ENCODE measurements around the gene ISM2.

Gene ISM2

GRCh38 chr14:77439861-77440260 lies 58.8 kb downstream of the ISM2 start:
- no peaks in the 10 kb centered on the region for H3K9me3 ChIP-seq (ENCODE audit: insufficient read depth, low read length, severe bottlenecking)
- H3K36me3 ChIP-seq (ENCODE audit: insufficient read depth, low read length), result peaks cover 64% of the 10 kb centered on the region
- no peak overlapping the region for H3K27ac ChIP-seq (ENCODE audit: low read length)
- no peaks in the 10 kb centered on the region for H3K79me2 ChIP-seq (ENCODE audit: insufficient read depth, low read length)
- H3K4me1 ChIP-seq (ENCODE audit: insufficient read depth, low read length), result no peaks in the 10 kb centered on the region
- no peak overlapping the region for H3K4me3 ChIP-seq (ENCODE audit: low read depth in 1 of 2, low read length in 2 of 2)
- DNase-seq (no peak), ATAC-seq (ENCODE audit: insufficient read depth, low read depth) (no peak)
- TF ChIP-seq CTCF (IDR thresholded peaks at IDR 0.05; ENCODE audit: borderline replicate concordance, extremely low read depth, low read length, poor library complexity, severe bottlenecking) (no peak), EZH2 (IDR thresholded peaks at IDR 0.05; ENCODE audit: borderline replicate concordance, low read depth, low read length, severe bottlenecking) (no peak)
- no peak overlapping the region for H3K4me2 ChIP-seq (ENCODE audit: insufficient read depth, low read length)
- H3K27me3 ChIP-seq (ENCODE audit: insufficient read depth, low read length, poor library complexity), result no peaks in the 10 kb centered on the region
- H4K20me1 ChIP-seq (ENCODE audit: insufficient read depth, low read length), result no peaks in the 10 kb centered on the region
- H3K9ac ChIP-seq (ENCODE audit: low read depth, low read length), result no peak overlapping the region
- no peak overlapping the region for H2AFZ ChIP-seq (ENCODE audit: low read depth, low read length)

- ATAC-seq (ENCODE audit: insufficient read depth, low read depth), result no peak
- Histone ChIP-seq H2AFZ (ENCODE audit: low read depth, low read length) (no peak overlapping the region), H3K4me2 (ENCODE audit: insufficient read depth, low read length) (no peak overlapping the region), H3K27me3 (ENCODE audit: insufficient read depth, low read length, poor library complexity) (no peaks in the 10 kb centered on the region), H3K9ac (ENCODE audit: low read depth, low read length) (no peak overlapping the region), H3K79me2 (ENCODE audit: insufficient read depth, low read length) (no peaks in the 10 kb centered on the region), H4K20me1 (ENCODE audit: insufficient read depth, low read length) (no peaks in the 10 kb centered on the region), H3K4me1 (ENCODE audit: insufficient read depth, low read length) (no peaks in the 10 kb centered on the region), H3K27ac (ENCODE audit: low read length) (no peak overlapping the region), H3K4me3 (ENCODE audit: low read depth in 1 of 2, low read length in 2 of 2) (no peak overlapping the region), H3K9me3 (ENCODE audit: insufficient read depth, low read length, severe bottlenecking) (no peaks in the 10 kb centered on the region), H3K36me3 (ENCODE audit: insufficient read depth, low read length) (peaks cover 63% of the 10 kb centered on the region)
- TF ChIP-seq EZH2 (IDR thresholded peaks at IDR 0.05; ENCODE audit: borderline replicate concordance, low read depth, low read length, severe bottlenecking) (no peak), CTCF (IDR thresholded peaks at IDR 0.05; ENCODE audit: borderline replicate concordance, extremely low read depth, low read length, poor library complexity, severe bottlenecking) (no peak)
- no peak for DNase-seq
Measured at GRCh38 chr14:77438596-77438995, 60.0 kb downstream of the ISM2 start.

DNA sequence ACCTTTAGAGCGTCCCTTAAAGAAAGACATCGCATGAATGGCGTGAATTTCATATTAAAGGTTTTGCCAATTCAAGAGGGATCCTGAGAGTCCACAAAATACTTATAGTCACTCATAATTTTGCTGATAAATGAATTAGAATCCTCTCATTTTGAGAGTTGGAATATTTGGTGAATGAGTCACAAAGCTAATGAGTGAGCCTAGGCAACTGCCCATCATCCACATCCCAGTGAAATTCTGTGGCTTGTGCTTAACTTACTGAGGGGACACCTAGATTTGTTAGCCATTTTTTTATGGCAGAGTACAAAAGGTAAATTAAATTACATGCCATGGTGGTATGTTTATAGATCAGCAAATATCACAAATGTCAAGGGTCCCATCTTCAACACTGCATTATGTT lies 62.6 kb downstream of the ISM2 start:
- no peak for DNase-seq
- no peak overlapping the region for H3K27ac ChIP-seq (ENCODE audit: low read length)

More for the DNA sequence above, 62.6 kb downstream of the ISM2 start:
- no peaks in the 10 kb centered on the region for H3K27me3 ChIP-seq (ENCODE audit: insufficient read depth, low read length, poor library complexity)
- no peaks in the 10 kb centered on the region for H3K79me2 ChIP-seq (ENCODE audit: insufficient read depth, low read length)
- no peaks in the 10 kb centered on the region for H3K4me1 ChIP-seq (ENCODE audit: insufficient read depth, low read length)
- H2AFZ ChIP-seq (ENCODE audit: low read depth, low read length), result no peak overlapping the region
- peaks cover 55% of the 10 kb centered on the region for H3K36me3 ChIP-seq (ENCODE audit: insufficient read depth, low read length)
- TF ChIP-seq CTCF (IDR thresholded peaks at IDR 0.05; ENCODE audit: borderline replicate concordance, extremely low read depth, low read length, poor library complexity, severe bottlenecking) (no peak), EZH2 (IDR thresholded peaks at IDR 0.05; ENCODE audit: borderline replicate concordance, low read depth, low read length, severe bottlenecking) (no peak)
- H3K4me2 ChIP-seq (ENCODE audit: insufficient read depth, low read length), result no peak overlapping the region
- no peaks in the 10 kb centered on the region for H3K9me3 ChIP-seq (ENCODE audit: insufficient read depth, low read length, severe bottlenecking)
- no peak overlapping the region for H3K4me3 ChIP-seq (ENCODE audit: low read depth in 1 of 2, low read length in 2 of 2)
- no peaks in the 10 kb centered on the region for H4K20me1 ChIP-seq (ENCODE audit: insufficient read depth, low read length)
- no peak overlapping the region for H3K9ac ChIP-seq (ENCODE audit: low read depth, low read length)
- ATAC-seq (ENCODE audit: insufficient read depth, low read depth), result no peak

Measured in DND-41 (cell line).